Fibroblast of lung (primary cell): ENCODE measurements around the gene LTBP1.

Experiments used
- CTCF ChIP-seq, 2 donors: IDR thresholded peaks in 1 of 2; conservative IDR thresholded peaks in 1 of 2; 1 replicate in 1 of 2; 2 replicates in 1 of 2; pipeline ENCODE4 v1.5.1; 2011 to 2012; ENCODE audit warnings: low read length in 2 of 2, control low read depth in 1 of 2, inconsistent platforms in 1 of 2, low read depth in 1 of 2, mild to moderate bottlenecking in 1 of 2
- EZH2 ChIP-seq: IDR thresholded peaks from 2 replicates; pipeline ENCODE4 v1.5.1; 2012; ENCODE audit warnings: low read length, control low read depth, mild to moderate bottlenecking; ENCODE audit errors: missing control alignments

GRCh38 chr2:32940316-32940997 is 6.3 kb upstream of the LTBP1 start:
- TF ChIP-seq EZH2 (no peak), CTCF (conservative IDR thresholded peaks at IDR 0.05 in 1 of 2, IDR thresholded peaks at IDR 0.05 in 1 of 2; ENCODE audit: low read depth in 1 of 2, low read length in 2 of 2) (no peak)
